ENCODE results near the gene KRTAP10-3.

Gene KRTAP10-3

DNA sequence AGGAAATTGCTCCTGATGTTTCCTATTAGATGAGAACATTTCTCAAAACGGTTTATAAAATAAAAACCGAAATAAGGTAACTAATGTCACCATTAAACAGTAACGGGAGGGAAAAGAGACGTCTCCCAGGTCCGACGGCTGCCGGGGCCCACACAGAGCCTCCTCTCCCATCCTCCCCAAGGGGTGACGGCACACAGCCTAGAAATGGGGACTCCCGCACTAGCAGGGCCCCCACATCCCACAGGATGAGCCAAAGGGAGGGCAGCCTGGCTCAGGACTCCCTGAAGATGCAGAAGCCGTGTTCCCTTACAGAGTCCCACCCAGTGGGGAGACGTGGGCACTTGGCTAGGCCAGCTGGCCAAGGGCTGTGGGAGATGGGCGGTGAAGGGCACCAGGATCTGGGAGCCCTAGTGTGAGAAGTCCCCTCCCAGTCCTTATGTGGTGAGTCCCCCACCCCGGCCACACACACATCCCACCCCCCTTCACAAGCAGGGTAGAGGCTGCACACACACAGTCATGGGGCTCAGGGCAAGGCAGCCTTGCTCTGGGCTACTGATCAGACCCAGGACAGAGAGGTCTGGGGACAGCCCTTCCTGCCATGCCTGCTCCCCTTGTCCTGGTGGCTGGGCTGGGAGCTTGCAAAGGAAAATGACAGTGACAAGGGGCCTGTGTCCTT lies 3.3 kb downstream of the KRTAP10-3 start:
- no peak for TF ChIP-seq ZBTB17 (tag by site-specific recombination; IDR thresholded peaks at IDR 0.05)
- no peak for TF ChIP-seq ZBTB1 (tag by site-specific recombination; IDR thresholded peaks at IDR 0.05)
- no peak for TF ChIP-seq ZNF19 (tag by site-specific recombination; IDR thresholded peaks at IDR 0.05; ENCODE audit: low read depth)
- TF ChIP-seq ZBTB8A (tag by site-specific recombination; IDR thresholded peaks at IDR 0.05): no peak
- no peak for TF ChIP-seq ZNF548 (tag by site-specific recombination; IDR thresholded peaks at IDR 0.05)
- TF ChIP-seq ZFP37 (tag by site-specific recombination; IDR thresholded peaks at IDR 0.05): no peak
- no peak for TF ChIP-seq ZNF747 (tag by site-specific recombination; IDR thresholded peaks at IDR 0.05)
- Histone ChIP-seq H3K36me3 (ENCODE audit: control insufficient read depth in 2 of 2, insufficient read depth in 1 of 2, low read length in 2 of 2) (no peaks in the 10 kb centered on the region), H3K4me3 (ENCODE audit: low read depth, low read length) (no peak overlapping the region), H3K4me1 (ENCODE audit: control insufficient read depth, insufficient read depth, low read length) (no peaks in the 10 kb centered on the region), H3K9me3 (ENCODE audit: control insufficient read depth, insufficient read depth, low read depth, low read length) (no peaks in the 10 kb centered on the region), H3K27ac (ENCODE audit: extremely low read depth, low read depth, low read length) (no peak overlapping the region)
- ChIA-PET POLR2A (no interaction called here), CTCF (interaction anchor here (0.9 kb wide), 1 partner anchor 9 kb away, joined by 3 read pairs; no protein-coding TSS in a partner anchor)

DNA sequence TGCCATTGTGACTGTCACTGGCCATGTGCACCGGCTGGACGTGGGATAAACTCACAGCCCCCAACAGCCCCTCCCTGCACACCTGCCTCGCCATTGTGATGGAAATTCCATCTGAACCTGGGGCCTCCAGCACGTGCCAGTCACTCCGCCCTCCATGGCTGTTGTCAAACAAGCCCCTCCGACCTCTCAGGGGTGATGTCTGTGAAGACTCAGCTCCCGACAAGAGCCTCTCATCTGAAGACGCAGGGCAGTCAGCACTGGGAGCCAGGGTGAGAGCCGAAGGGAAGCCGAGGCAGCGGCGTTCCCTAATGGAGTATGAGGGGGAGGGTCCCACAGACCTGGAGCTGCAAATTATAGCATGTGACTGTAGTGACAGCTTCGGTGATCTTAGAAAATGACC lies 5.9 kb downstream of the KRTAP10-3 start:
- no peak for TF ChIP-seq ZEB2 (tag by site-specific recombination; IDR thresholded peaks at IDR 0.05)
- TF ChIP-seq ZSCAN23 (tag by site-specific recombination; IDR thresholded peaks at IDR 0.05): no peak
- TF ChIP-seq, protein P1, sequence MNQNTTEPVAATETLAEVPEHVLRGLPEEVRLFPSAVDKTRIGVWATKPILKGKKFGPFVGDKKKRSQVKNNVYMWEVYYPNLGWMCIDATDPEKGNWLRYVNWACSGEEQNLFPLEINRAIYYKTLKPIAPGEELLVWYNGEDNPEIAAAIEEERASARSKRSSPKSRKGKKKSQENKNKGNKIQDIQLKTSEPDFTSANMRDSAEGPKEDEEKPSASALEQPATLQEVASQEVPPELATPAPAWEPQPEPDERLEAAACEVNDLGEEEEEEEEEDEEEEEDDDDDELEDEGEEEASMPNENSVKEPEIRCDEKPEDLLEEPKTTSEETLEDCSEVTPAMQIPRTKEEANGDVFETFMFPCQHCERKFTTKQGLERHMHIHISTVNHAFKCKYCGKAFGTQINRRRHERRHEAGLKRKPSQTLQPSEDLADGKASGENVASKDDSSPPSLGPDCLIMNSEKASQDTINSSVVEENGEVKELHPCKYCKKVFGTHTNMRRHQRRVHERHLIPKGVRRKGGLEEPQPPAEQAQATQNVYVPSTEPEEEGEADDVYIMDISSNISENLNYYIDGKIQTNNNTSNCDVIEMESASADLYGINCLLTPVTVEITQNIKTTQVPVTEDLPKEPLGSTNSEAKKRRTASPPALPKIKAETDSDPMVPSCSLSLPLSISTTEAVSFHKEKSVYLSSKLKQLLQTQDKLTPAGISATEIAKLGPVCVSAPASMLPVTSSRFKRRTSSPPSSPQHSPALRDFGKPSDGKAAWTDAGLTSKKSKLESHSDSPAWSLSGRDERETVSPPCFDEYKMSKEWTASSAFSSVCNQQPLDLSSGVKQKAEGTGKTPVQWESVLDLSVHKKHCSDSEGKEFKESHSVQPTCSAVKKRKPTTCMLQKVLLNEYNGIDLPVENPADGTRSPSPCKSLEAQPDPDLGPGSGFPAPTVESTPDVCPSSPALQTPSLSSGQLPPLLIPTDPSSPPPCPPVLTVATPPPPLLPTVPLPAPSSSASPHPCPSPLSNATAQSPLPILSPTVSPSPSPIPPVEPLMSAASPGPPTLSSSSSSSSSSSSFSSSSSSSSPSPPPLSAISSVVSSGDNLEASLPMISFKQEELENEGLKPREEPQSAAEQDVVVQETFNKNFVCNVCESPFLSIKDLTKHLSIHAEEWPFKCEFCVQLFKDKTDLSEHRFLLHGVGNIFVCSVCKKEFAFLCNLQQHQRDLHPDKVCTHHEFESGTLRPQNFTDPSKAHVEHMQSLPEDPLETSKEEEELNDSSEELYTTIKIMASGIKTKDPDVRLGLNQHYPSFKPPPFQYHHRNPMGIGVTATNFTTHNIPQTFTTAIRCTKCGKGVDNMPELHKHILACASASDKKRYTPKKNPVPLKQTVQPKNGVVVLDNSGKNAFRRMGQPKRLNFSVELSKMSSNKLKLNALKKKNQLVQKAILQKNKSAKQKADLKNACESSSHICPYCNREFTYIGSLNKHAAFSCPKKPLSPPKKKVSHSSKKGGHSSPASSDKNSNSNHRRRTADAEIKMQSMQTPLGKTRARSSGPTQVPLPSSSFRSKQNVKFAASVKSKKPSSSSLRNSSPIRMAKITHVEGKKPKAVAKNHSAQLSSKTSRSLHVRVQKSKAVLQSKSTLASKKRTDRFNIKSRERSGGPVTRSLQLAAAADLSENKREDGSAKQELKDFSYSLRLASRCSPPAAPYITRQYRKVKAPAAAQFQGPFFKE (tag by site-specific recombination; IDR thresholded peaks at IDR 0.05; ENCODE audit: borderline replicate concordance): no peak
- TF ChIP-seq ZNF830 (tag by site-specific recombination; IDR thresholded peaks at IDR 0.05; ENCODE audit: low read depth): no peak
- no peak for TF ChIP-seq ZNF560 (tag by site-specific recombination; IDR thresholded peaks at IDR 0.05; ENCODE audit: borderline replicate concordance)
- no peak for TF ChIP-seq ZBTB20 (tag by site-specific recombination; IDR thresholded peaks at IDR 0.05)
- no peak for TF ChIP-seq ZNF335 (tag by site-specific recombination; conservative IDR thresholded peaks at IDR 0.05)
- TF ChIP-seq ZNF184 (tag by site-specific recombination; IDR thresholded peaks at IDR 0.05): no peak
- TF ChIP-seq ZNF639 (tag by site-specific recombination; IDR thresholded peaks at IDR 0.05): no peak
- TF ChIP-seq ZNF266 (tag by site-specific recombination; IDR thresholded peaks at IDR 0.05; ENCODE audit: low read depth): no peak
- no peak for TF ChIP-seq ZNF837 (tag by site-specific recombination; IDR thresholded peaks at IDR 0.05)
- TF ChIP-seq ZNF776 (tag by site-specific recombination; IDR thresholded peaks at IDR 0.05; ENCODE audit: borderline replicate concordance): no peak
- no peak for TF ChIP-seq ZNF433 (tag by site-specific recombination; IDR thresholded peaks at IDR 0.05; ENCODE audit: low read depth)
- TF ChIP-seq ZNF114 (tag by site-specific recombination; IDR thresholded peaks at IDR 0.05): no peak
- TF ChIP-seq ZNF600 (tag by site-specific recombination; IDR thresholded peaks at IDR 0.05): no peak
- no peak for TF ChIP-seq WT1 (tag by site-specific recombination; IDR thresholded peaks at IDR 0.05)
- POLR2A ChIA-PET: no interaction called here
- Histone ChIP-seq H3K4me1 (ENCODE audit: control insufficient read depth, insufficient read depth, low read length) (no peaks in the 10 kb centered on the region), H3K36me3 (ENCODE audit: control insufficient read depth in 2 of 2, insufficient read depth in 1 of 2, low read length in 2 of 2) (no peaks in the 10 kb centered on the region), H3K4me3 (ENCODE audit: low read depth, low read length) (no peak overlapping the region), H3K9me3 (ENCODE audit: control insufficient read depth, insufficient read depth, low read depth, low read length) (no peaks in the 10 kb centered on the region), H3K27ac (ENCODE audit: extremely low read depth, low read depth, low read length) (no peak overlapping the region)
- CTCF ChIA-PET: no interaction called here
